HG02970 (cell line): ENCODE results near the gene PEX14.

Experiments
- ATAC-seq: cut with Tn5 transposase; IDR thresholded peaks from one replicate; pipeline ENCODE4 v1.9.1; 2021; ENCODE audit warnings: mild to moderate bottlenecking, moderate library complexity, moderate number of reproducible peaks; ENCODE audit not compliant: unreplicated experiment, low FRiP score

The PEX14 gene

DNA sequence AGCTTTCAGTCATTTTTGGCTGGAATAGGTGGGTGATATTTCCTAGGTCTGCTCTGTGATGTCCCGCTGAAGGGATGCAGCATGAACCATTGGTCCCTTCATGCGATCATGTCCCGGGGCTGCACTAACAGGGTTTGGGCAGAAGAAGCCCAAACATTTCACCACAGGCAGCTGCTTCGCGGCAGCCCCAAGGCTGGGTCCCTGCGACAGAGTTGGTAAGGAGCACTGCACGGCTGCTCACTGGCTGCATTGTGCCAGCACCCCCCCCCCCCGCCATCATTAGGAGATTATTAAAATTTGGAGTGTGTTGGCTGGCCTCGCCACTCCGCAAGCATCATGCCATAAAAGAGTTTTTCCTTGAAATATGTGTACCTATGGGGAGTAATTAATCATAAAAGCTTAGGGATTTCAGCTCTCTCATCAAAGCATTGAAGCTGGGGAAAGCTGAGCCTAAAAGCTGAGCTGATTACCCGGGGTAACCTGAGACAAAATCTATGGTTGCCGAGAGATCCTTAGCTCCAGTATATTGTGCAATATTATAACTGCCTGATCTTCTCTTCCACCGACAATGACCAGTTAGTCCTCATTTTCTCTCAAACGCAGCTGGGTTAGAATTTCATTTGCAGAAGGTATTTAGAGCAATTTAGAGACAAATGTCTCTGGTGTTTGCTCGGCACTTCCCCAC, 62.5 kb downstream of the PEX14 start:
- no peak for ATAC-seq

DNA sequence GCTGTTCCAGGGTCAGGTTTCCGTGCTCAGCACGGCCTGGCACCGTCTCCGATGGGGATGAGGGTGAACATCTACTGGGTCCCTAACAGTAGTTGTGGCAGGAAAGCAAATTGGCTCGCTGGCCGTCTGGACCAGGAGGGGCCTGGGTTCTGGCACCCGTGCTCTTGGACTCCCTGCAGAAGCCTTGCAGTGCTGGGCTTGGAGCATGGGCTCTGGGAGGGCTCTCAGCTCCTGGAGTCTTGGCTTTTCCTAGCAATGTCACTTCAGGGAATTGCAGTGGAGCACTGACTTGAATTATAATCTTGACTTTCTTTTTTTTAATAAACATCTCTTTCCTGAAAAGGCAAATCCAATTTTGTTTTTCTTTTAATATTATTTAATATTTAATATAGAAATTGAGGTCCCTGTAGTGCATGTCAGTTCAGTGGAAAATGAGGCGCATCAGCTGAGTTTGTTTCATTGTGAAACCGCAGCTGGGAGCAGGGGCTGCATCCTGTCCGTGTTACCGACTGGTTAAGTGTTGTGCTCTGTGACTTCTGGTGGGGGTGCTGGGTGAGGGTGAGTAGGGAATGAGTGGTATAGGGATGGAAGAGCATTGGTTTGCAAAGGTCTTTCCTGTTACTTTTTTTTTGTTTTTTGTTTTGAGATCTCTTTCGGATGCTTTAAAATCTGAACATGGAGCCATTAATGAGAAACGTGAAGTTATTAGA, 64.1 kb downstream of the PEX14 start:
- no peak for ATAC-seq

DNA sequence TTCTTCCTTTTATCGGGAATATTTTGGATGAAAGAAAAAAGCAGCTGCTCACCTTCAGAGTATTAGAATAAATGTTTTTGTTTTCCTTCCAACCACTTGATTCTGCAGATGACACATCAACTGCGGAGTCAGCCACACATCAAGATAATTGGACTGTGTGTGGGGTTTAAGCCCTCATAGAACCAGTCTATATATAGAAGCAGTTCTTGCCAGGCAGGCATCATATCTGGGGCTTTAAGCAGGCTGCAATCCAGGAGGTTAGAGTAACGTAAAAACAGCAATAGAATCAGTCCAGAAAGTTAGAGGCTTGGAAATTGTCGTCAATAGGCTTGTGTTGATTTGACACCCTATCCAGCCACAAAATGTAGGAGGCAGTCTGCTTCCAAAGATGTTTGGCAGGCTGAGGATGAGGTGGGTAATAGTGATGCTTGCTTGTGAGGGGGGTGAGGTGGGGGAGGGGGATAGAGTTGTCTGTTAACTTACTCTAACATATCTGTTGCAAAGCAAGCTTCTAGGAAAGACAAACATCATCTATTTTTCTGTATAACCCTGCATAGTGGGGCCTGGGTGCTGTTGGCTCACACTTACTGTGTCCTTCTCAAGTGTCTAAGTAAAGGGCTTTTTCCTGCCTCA, 64.8 kb downstream of the PEX14 start:
- ATAC-seq = no peak

DNA sequence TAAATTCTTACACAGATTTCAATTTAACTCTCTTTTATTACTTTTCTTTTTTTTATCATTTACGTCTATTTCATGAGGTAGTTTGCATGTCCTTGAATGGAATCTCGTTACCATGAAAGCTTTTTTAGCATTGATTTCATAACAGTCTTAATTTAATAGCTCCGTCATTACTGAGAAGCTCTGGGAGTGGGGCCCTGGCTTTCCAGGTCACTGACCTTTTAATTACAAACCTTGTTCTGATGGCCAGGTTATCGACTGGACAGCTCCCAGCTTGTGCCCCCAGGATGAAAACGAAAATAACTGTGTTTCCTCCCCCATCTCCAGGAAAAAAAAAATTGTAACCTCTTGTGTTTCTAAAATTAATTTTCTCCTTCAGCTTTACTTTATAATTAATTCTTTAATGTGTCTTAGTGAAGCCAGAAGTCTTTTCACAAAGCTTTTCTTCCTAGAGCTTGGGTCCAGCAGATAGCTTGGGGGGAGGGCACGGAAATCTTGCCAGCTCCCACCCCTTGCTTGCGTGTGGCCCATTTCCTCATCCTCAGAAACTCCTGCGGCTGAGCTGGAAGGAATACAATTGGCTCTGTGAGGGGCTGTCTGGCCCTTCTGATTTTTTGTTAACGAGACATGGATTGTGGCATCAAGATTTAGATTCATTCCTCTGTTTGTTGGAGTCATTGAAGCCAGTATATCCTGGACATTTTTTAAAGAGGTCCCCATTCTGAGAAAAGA, 65.7 kb downstream of the PEX14 start:
- ATAC-seq = no peak

DNA sequence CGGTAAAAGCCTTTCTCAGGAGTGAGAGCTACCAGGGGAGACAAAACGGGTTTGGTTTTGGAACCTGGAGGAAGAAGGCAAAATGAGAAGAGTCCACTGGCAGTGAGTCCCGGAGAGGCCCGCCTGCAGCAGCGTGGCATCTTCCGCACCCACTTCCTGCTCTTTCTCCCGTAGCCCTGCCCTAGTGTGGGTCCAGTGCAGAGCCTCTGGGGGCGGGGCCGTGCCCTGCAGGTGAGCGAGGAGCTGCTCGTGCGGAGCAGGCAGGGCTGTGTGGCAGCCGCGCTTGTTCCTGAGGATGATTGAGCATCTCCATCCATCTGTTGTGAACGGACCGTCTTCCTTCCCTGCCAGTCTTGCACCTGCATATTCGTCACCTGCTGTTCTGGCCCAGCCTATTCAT, 66.5 kb downstream of the PEX14 start:
- no peak for ATAC-seq

DNA sequence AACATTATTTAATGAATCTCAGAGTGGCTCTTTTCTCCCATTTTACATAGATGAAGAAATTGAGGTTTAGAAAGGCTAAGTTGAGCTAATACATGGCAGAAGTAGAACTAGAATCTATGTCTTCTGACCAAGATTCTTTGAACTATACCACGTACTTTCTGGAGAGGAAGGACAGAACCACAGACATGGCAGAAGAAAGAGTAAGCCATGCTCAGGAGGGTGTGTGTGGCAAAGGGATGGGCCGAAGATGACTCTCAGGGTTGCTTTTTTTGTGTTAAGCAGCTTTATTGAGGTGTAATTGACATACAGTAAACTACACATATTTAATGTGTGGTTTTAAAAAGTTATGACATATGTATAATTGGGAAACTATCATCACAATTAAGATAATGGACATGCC, 69.5 kb downstream of the PEX14 start:
- ATAC-seq = no peak

DNA sequence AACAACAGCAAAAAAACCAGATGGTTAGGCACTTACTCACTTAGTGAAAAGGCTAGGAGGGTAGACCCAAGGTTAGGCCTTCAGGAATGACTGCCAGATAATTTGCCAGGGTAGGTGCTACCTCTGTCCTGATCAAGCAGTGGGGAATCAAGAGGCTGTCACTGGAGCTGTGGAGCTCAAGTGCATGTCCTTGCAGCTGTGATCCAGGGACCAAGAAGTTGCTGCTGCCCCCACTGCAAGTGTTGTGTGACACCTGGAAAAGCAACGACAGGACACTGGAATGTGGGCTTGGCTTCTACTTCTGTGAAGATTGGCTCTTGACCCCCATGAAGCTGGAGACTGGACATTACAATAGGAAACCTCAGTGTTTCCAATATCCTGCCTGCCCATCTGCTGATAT, 72.1 kb downstream of the PEX14 start:
- no peak for ATAC-seq

DNA sequence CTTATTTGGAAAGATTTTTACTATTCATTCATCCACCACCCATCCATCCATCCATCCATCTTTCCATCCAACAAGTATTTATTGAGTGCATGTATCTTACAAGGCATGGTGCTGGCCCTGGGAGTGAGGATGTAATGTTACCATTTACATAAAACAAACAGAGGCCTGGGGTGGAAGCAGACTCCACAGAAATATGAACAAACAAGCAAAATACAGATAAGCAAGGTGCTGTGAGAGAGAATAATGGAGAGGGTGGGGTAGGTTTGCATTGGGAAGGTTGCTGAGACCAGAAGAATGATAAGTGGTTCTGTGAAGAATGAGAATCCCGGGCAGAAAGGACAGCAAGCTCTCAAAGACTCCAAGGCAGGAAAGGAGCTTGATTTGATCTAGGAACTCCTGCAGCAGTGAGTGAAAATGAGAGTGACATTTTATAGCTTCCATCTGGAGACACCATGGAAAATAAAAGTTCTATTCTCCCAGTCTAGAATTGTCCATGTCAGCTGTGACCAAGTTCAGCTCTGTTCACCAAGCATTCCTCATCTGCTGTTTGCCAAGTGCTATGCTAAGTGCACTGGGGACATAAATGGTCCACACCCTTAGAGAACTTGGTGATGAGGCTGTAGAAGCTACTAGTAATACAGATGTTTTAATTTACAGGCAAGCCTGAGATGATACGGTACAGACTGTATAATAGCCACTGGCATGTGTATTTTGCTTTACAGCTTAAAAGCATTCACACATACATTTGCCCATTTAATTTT, 75.3 kb downstream of the PEX14 start:
- ATAC-seq = no peak

DNA sequence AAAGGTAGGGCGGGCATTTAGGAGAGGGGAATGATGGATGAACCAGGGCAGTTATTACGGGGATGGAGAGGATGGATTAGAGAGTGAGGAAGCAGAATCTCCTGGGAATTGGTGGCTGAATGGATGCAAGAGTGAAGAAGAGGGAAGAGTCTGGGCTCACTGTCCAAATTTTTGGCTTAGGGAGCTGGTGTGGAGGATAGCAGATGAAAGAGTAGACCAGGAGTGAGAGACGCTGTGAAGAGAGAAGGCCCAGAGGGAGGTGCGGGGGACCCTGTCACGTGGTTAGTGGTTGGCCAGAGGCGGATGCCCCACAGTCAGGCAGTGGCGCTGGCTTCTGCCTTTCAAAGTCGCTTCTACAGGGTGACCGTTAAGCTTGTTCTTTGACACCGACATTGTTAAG, 78.4 kb downstream of the PEX14 start:
- no peak for ATAC-seq

DNA sequence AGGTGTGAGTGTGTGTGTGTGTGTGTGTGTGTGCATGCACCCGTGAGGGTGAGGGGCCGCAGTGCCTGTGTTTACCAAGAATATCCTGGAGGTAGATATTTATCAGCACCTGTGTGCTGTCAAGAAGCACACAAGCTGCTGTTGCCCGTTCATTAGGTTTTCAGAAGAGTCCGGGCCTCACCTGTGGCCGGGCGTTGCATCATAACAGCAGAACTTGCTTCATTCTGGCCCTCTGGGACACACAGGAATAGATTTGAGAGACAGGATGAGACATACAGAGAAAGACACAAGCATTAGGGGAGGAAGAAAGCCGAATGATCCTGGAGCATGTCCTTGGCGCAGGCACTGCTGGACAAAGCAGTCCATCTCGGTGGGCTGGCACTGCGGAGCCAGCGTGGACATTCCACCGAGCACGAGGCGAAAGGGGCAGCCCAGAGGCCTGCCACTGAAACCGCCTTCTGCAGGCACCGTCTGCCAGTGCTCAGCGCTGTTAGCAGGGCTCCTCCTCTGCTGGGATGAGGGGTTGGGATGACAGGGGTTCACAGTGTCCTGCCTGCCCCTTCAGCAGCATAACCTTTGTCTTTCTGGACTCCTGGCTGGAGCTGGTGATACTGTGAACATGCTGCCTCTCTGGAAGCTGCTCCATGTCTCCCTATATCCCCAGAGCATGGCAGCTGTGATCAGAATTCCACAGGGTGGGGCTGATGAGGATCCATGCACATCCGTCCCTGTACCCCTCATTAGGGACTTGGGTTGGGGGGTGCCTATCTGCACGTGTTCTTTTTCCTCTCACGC, 81.1 kb downstream of the PEX14 start:
- ATAC-seq = no peak

DNA sequence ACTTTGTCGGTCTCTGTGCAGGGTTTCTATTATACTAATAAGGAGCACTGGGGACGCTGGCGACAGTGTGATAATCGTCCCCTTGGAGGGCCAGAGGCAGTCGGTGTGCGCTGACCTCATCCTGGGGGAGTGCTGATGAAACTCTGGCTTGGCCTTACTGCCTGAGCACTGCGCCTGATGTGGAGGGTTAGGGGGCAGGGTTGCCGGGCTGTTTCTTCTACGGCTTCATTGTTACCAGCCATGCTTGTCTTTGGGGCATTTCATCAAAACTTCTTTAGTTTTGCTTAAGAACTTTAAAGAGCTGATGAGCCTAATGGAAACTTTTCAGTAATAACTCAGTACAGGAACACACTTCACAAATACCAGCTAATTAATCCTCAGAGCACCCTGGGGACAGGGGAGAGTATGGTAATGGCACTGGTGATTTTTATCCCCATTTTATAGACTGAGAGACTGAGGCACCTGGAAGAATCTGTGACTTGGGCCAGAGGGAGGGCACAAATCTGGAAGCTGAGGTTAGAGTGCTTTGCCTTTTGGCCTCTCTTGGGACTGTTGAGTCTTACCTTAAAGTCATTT, 81.8 kb downstream of the PEX14 start:
- no peak for ATAC-seq

DNA sequence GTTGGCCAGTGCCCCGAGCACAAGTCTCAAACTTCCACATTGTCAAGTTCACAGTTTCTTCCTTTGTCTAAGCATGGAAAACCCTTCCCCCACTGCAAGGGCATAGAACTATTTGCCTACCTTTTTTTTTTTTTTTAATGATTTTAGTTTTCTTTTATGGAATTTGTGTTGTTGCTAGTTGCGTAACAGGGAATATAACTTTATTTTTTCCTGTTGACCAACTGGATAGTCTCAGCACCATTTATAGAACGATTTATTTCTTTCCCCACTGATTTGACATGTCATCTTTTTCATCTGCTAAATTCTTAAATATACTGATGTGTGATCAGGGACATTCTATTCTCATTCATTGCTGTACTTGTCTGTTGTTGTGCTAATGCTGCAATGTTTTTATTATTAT, 83.0 kb downstream of the PEX14 start:
- ATAC-seq = no peak

DNA sequence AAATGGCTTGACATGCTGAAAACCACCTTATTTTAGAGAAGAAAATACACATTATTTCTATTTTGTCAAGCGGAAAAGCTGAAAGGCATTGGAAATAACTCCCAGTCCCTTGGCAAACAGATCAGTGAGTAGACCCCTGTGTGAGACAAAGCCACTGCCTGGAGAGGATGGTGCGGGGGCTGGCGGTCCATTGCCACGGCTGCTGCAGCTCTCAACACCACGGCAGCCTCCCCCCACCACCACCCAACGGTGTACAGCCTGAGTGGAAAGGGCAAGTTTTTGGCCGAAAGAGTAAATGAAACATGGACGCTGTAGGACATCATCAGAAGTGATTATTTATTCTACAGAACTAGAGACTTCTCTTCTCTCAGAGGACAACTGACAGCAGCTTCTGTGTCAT, 84.6 kb downstream of the PEX14 start:
- no peak for ATAC-seq

DNA sequence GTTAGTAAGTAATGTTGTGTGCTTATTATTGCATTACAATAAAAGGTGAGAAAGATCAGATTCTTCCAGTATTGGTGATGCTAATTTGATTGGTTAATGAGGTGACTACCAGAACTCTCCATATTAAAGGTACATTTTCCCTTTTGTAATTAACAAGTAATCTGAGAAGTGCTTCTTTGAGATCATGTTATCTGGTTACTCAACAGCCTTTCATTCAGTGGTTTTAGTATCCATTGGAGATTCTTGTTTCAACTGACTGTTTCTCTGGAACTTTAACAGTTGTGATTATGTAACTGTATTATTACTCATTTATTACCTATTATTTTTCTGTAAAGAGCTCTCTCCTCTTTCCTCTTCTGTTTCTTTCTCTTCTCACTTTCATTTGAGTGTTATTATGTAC, 86.7 kb downstream of the PEX14 start:
- ATAC-seq = no peak

DNA sequence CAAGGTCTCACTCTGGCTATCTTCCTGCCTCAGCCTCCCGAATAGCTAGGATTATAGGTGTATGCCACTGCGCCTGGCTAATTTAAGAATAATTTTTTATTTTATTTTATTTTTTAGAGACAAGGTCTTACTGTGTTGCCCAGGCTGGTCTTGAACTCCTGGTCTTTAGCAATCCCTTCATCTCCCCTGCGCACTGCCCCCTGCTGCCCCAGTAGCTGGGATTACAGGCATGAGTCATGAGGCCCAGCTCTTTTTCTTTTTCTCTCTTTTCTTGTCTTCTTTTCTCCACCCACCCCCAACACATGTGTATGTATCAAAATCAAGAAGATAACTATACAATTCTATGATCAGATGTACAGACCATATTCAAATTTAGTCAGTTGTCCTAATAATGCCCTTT, 87.2 kb downstream of the PEX14 start:
- ATAC-seq = no peak

DNA sequence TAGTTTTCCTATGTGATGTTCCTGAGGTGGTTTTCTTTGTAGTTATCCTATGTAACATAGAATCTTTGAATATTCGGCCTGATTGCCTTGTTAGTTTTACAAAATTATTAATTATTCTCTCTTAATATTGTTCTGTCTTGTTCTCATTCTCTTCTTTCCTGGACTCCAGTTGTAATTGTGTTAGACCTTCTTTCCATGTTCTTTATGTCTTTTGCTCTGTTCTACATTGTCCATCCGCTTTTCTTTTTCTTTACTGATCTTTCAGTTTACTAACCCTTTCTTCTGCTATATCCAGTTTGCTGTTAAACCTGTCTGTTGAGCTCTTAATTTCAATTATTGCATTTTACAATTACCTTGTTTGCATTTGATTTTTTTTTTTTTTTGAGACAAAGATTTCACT, 89.3 kb downstream of the PEX14 start:
- no peak for ATAC-seq

DNA sequence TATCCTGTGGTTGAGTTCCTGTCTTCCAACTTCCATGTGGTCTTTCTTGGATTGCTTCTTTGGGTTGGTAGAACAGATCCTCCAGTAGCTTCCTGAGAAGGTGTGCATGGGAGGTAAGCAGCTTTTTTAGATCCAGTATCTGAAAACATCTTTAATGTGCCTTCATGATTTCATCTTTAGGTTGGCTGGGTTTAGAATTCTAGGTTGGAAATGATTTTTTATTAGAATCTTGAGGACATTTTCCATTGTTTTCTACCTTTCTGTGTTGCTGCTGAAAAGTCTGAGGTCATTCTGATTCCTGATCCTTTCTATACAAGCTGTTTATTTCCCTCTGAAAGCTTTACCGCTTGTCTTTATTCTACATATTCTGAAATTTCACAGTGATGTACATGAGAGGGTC, 94.8 kb downstream of the PEX14 start:
- ATAC-seq = no peak

DNA sequence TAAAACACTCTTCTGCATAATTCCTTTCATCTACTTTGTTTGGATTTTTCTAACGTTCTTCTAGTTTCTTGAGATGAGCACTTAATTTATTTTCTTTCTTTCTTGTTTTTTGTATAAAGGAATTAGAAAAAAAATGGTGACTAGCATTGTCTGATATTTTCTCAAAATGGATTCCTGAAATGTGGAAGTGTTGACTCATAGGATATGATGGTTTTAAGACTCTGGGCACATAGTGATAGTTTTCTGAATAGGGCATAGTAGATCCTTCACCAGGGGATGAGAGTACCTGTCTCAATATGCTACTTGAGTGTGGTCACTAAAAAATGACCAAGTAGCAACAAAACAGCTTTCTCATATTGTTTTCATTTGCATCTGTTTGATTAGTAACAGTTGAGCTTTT, 100.9 kb downstream of the PEX14 start:
- no peak for ATAC-seq

DNA sequence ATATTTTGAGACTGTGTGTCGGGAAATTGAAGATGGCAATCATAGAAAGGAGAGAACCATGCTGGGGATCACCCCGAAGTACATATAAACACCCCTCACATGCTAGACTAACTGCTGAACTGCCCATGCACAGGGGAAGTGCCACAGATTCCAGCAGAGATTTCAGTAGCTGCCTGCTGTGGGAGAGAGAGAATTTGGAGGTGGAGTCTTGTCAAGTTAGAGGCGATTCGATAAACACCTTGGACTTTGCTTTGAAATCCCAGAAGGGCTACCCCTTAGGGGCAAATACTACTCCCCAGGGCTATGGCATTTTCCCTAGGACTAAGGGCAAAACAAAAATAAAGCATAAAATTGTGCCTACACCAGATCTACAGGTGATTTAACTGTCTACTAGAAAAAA, 103.3 kb downstream of the PEX14 start:
- no peak for ATAC-seq
